Hepatocyte (in vitro differentiated cells): ENCODE measurements around the gene RUNX3. TPM values are rescaled to one million over a fixed set of nuclear protein-coding genes. Genes with fewer than 3 reads are reported as not detected.

Experiments used
- DNase-seq: peaks from one replicate; pipeline ENCODE4 v3.0.0-alpha.2; 2016; ENCODE audit warnings: low spot score
- H2AFZ ChIP-seq: fragments of 200-600 bp; sonication (generic); 2 replicates; pipeline ENCODE4 v1.6.0; 2016; ENCODE audit warnings: antibody characterized with exemption, mild to moderate bottlenecking
- H3K27ac ChIP-seq: fragments of 200-600 bp; sonication (generic); 2 replicates; pipeline ENCODE4 v1.5.1; 2016; ENCODE audit warnings: mild to moderate bottlenecking
- H3K27me3 ChIP-seq: fragments of 200-600 bp; sonication (generic); 2 replicates; pipeline ENCODE4 v1.6.1; 2016
- H3K36me3 ChIP-seq: fragments of 200-600 bp; sonication (generic); replicated peaks from 2 replicates; pipeline ENCODE4 v1.5.1; 2016; ENCODE audit warnings: low read depth; ENCODE audit not compliant: insufficient read depth
- H3K4me1 ChIP-seq: fragments of 200-600 bp; sonication (generic); 2 replicates; pipeline ENCODE4 v1.5.1; 2016; ENCODE audit warnings: mild to moderate bottlenecking, moderate library complexity; ENCODE audit not compliant: insufficient read depth
- H3K4me2 ChIP-seq: fragments of 200-600 bp; sonication (generic); 2 replicates; pipeline ENCODE4 v1.6.0; 2016
- H3K4me3 ChIP-seq: fragments of 200-600 bp; sonication (generic); 2 replicates; pipeline ENCODE4 v1.5.1; 2016; ENCODE audit warnings: mild to moderate bottlenecking
- H3K79me2 ChIP-seq: fragments of 200-600 bp; sonication (generic); 2 replicates; pipeline ENCODE4 v1.6.0; 2017; ENCODE audit warnings: mild to moderate bottlenecking
- H3K9me2 ChIP-seq: fragments of 200-600 bp; sonication (generic); replicated peaks from 2 replicates; pipeline ENCODE4 v1.6.0; 2017; ENCODE audit warnings: mild to moderate bottlenecking; ENCODE audit not compliant: insufficient read depth
- H3K9me3 ChIP-seq: fragments of 200-600 bp; sonication (generic); 2 replicates; pipeline ENCODE4 v1.5.1; 2016; ENCODE audit warnings: low read depth, mild to moderate bottlenecking
- H4K20me1 ChIP-seq: fragments of 200-600 bp; sonication (generic); 2 replicates; pipeline ENCODE4 v1.6.0; 2016; ENCODE audit warnings: mild to moderate bottlenecking; ENCODE audit not compliant: insufficient read depth, poor library complexity, severe bottlenecking
- CTCF ChIP-seq: fragments of 200-600 bp; sonication (generic); IDR thresholded peaks from 2 replicates; pipeline ENCODE4 v1.5.1; 2016; ENCODE audit warnings: antibody characterized with exemption, mild to moderate bottlenecking; ENCODE audit not compliant: poor library complexity
- EZH2 ChIP-seq: fragments of 200-600 bp; sonication (generic); IDR thresholded peaks from 2 replicates; pipeline ENCODE4 v1.6.1; 2016; ENCODE audit warnings: antibody characterized with exemption, mild to moderate bottlenecking, borderline replicate concordance
- EZH2phosphoT487 ChIP-seq: fragments of 200-600 bp; sonication (generic); IDR thresholded peaks from one replicate; pipeline ENCODE4 v1.6.1; 2018; ENCODE audit warnings: antibody characterized with exemption, mild to moderate bottlenecking, low read depth, moderate library complexity; ENCODE audit not compliant: unreplicated experiment, severe bottlenecking
- WGBS: methylation state at CpG from one replicate; pipeline ENCODE4 v1.1.6; 2016; ENCODE audit warnings: low lambda C conversion rate; ENCODE audit errors: missing lambda C conversion rate; 5-methylcytosine and 5-hydroxymethylcytosine counted together
- polyA plus RNA-seq: library from polyadenylated mRNA; unstranded; fragments of >200 nt; fragmentation: Nextera tagmentation; extraction: Ambion mirVana; gene quantifications from 2 replicates; pipeline ENCODE4 v1.2.1, GENCODE V29; 2016
- total RNA-seq: library from RNA; depleted of rRNA; stranded (reverse); fragments of >200 nt; gene quantifications from 2 replicates; pipeline ENCODE4 v1.2.3, GENCODE V29; 2014

RUNX3 gene
- total and polyA plus RNA-seq, 2 experiments from 2014 or later, result 0.13 to 0.16 TPM

GRCh38 chr1:24960071-24960801, 30.2 kb upstream of the RUNX3 start:
- H3K4me2 ChIP-seq, result no peak overlapping the region
- no peaks in the 10 kb centered on the region for H3K4me1 ChIP-seq
- WGBS, result 92% methylated on average over 11 of the region's 11 CpGs
- no peaks in the 10 kb centered on the region for H3K36me3 ChIP-seq
- H3K9me2 ChIP-seq, result no peaks in the 10 kb centered on the region
- no peak overlapping the region for H3K4me3 ChIP-seq
- no peaks in the 10 kb centered on the region for H3K27me3 ChIP-seq
- no peak overlapping the region for H2AFZ ChIP-seq
- no peaks in the 10 kb centered on the region for H3K9me3 ChIP-seq
- no peak overlapping the region for H3K27ac ChIP-seq
- no peak for DNase-seq
- TF ChIP-seq EZH2 (no peak), EZH2phosphoT487 (no peak), CTCF (no peak)
- H4K20me1 ChIP-seq, result no peaks in the 10 kb centered on the region
- H3K79me2 ChIP-seq, result no peaks in the 10 kb centered on the region

- no peaks in the 10 kb centered on the region for H3K9me3 ChIP-seq
- 92% methylated on average over 8 of the region's 8 CpGs for WGBS
- no peak for DNase-seq
- no peak overlapping the region for H3K4me3 ChIP-seq
- H3K27me3 ChIP-seq, result no peaks in the 10 kb centered on the region
- TF ChIP-seq EZH2phosphoT487, result no peak
- no peak for TF ChIP-seq CTCF
- no peak for TF ChIP-seq EZH2
- no peaks in the 10 kb centered on the region for H3K9me2 ChIP-seq
- no peaks in the 10 kb centered on the region for H3K79me2 ChIP-seq
- no peak overlapping the region for H2AFZ ChIP-seq
- no peaks in the 10 kb centered on the region for H3K4me1 ChIP-seq
- no peaks in the 10 kb centered on the region for H3K36me3 ChIP-seq
- no peak overlapping the region for H3K4me2 ChIP-seq
- H4K20me1 ChIP-seq, result no peaks in the 10 kb centered on the region
- H3K27ac ChIP-seq, result no peak overlapping the region
These were observed 29.5 kb upstream of the RUNX3 start for GRCh38 chr1:24959623-24959975.

- 91% methylated on average over 23 of the region's 23 CpGs for WGBS
- no peak for TF ChIP-seq CTCF
- TF ChIP-seq EZH2phosphoT487, result no peak
- no peak for TF ChIP-seq EZH2
- Histone ChIP-seq H3K9me2 (no peaks in the 10 kb centered on the region), H4K20me1 (no peaks in the 10 kb centered on the region), H2AFZ (no peak overlapping the region), H3K4me1 (no peaks in the 10 kb centered on the region), H3K27ac (no peak overlapping the region), H3K9me3 (no peaks in the 10 kb centered on the region), H3K79me2 (no peaks in the 10 kb centered on the region), H3K4me2 (no peak overlapping the region), H3K27me3 (no peaks in the 10 kb centered on the region), H3K36me3 (no peaks in the 10 kb centered on the region), H3K4me3 (no peak overlapping the region)
- no peak for DNase-seq
These were observed 28.9 kb upstream of the RUNX3 start for GRCh38 chr1:24958766-24959622.
